CD4-positive, alpha-beta T cell (primary cell): ENCODE measurements around the gene STOX1. TPM values are rescaled to one million over a fixed set of nuclear protein-coding genes. Genes with fewer than 3 reads are reported as not detected.
"Not testable (repeated sequence)": the region's sequence is repeated elsewhere in the genome, so short reads cannot be mapped to it uniquely, and the experiment has no call there.

Experiments used
- ATAC-seq: fragments of 200-7000 bp; cut with Tn5 transposase; one replicate; pipeline ENCODE4 v1.10.0; 2022; ENCODE audit warnings: mild to moderate bottlenecking; ENCODE audit not compliant: poor library complexity
- CTCF ChIA-PET: fragments of 350-600 bp; sonication (Branson Sonifier 250); formaldehyde crosslinking; loops from one replicate; lab custom pipeline; 2021; ENCODE audit warnings: antibody characterized with exemption, inconsistent platforms; lab: Charles Lee
- POLR2A ChIA-PET: fragments of 350-600 bp; sonication (Branson Sonifier 250); formaldehyde crosslinking; loops from one replicate; lab custom pipeline; 2021; ENCODE audit warnings: antibody characterized with exemption, inconsistent platforms; lab: Charles Lee
- DNase-seq, 14 experiments: peaks; one replicate each; pipeline ENCODE4 v3.0.0-alpha.2; 2013 to 2020; ENCODE audit warnings: mixed read lengths in 2 of 14
- H3K27ac ChIP-seq, 2 donors: one replicate each; pipeline versions ENCODE4 v1.5.1 to v1.7.0; 2013; ENCODE audit warnings: low read length in 2 of 2, low read depth in 1 of 2, mild to moderate bottlenecking in 1 of 2
- H3K27me3 ChIP-seq, 2 experiments: 1 replicate in 1 of 2; 2 replicates in 1 of 2; pipeline versions ENCODE4 v1.6.1 to v1.7.0; 2013; ENCODE audit warnings: low read length in 2 of 2, control low read depth in 1 of 2, mild to moderate bottlenecking in 1 of 2, moderate library complexity in 1 of 2; ENCODE audit not compliant: insufficient read depth in 2 of 2, control insufficient read depth in 1 of 2
- H3K36me3 ChIP-seq: one replicate; pipeline ENCODE4 v1.6.1; 2013; ENCODE audit warnings: low read length, control low read depth; ENCODE audit not compliant: insufficient read depth
- H3K4me1 ChIP-seq: one replicate; pipeline ENCODE4 v1.6.1; 2013; ENCODE audit warnings: low read length, control low read depth; ENCODE audit not compliant: insufficient read depth
- H3K4me3 ChIP-seq: one replicate; pipeline ENCODE4 v1.5.1; 2013; ENCODE audit warnings: mild to moderate bottlenecking, low read length, moderate library complexity
- H3K9me3 ChIP-seq, 2 experiments: 1 replicate in 1 of 2; 2 replicates in 1 of 2; pipeline versions ENCODE4 v1.6.1 to v1.7.0; 2013; ENCODE audit warnings: low read length in 2 of 2, mild to moderate bottlenecking in 2 of 2, control low read depth in 1 of 2, moderate library complexity in 1 of 2; ENCODE audit not compliant: control insufficient read depth in 1 of 2, insufficient read depth in 1 of 2
- H3K27ac Mint-ChIP-seq: one replicate; pipeline ENCODE4 v1.8.0; 2020; ENCODE audit warnings: mixed read lengths
- H3K27me3 Mint-ChIP-seq: one replicate; pipeline ENCODE4 v1.8.0; 2021; ENCODE audit warnings: mixed read lengths
- H3K36me3 Mint-ChIP-seq: one replicate; pipeline ENCODE4 v1.8.0; 2021; ENCODE audit warnings: low read depth, mixed read lengths
- H3K4me1 Mint-ChIP-seq: one replicate; pipeline ENCODE4 v1.8.0; 2021; ENCODE audit warnings: low read depth, mixed read lengths
- H3K4me3 Mint-ChIP-seq: one replicate; pipeline ENCODE4 v1.8.0; 2020; ENCODE audit warnings: mild to moderate bottlenecking, mixed read lengths
- H3K9me3 Mint-ChIP-seq: one replicate; pipeline ENCODE4 v1.8.0; 2020; ENCODE audit warnings: mixed read lengths
- intact Hi-C, 2 experiments: fragments of 100-400 bp; cut with DNase I in 1 of 2; cut with micrococcal nuclease in 1 of 2; formaldehyde crosslinking; loops; one replicate each; pipeline versions ENCODE4 v1.15.1 to v1.9.0; 2023 to 2025; cut with DNase I, micrococcal nuclease
- total RNA-seq, 174 experiments: library from RNA in 2 of 174; stranded (reverse) in 2 of 174; gene quantifications; one replicate each; pipeline ENCODE4 v1.2.3 and lab custom pipeline; 2021 to 2026
- TF ChIP-seq, protein P1 (sequence below): fragments of 200-600 bp; IDR thresholded peaks from one replicate; pipeline ENCODE4 v1.8.0; 2022; ENCODE audit warnings: antibody characterized with exemption, mild to moderate bottlenecking

STOX1 gene
- total RNA-seq, 2 experiments from 2014 or later, result 0.25 to 0.41 TPM

DNA sequence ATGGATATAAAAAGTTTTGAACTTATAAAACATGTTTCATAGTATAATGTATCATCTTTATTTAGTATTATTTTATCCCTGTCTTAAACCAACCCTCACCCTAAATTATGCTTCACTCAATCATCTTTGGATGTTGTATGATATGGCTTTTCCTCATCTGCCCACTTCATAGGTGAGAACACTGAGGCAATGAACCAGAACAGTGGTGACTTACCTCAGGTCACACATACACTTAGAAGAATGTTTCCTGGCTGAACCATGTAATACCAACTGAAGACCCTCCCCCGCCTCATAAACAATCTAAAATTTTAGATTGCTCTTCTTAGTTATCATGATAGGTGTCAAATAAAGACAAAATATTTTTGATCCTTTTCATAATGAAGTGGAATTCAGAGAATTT lies 22.6 kb upstream of the STOX1 start:
- TF ChIP-seq, protein P1, sequence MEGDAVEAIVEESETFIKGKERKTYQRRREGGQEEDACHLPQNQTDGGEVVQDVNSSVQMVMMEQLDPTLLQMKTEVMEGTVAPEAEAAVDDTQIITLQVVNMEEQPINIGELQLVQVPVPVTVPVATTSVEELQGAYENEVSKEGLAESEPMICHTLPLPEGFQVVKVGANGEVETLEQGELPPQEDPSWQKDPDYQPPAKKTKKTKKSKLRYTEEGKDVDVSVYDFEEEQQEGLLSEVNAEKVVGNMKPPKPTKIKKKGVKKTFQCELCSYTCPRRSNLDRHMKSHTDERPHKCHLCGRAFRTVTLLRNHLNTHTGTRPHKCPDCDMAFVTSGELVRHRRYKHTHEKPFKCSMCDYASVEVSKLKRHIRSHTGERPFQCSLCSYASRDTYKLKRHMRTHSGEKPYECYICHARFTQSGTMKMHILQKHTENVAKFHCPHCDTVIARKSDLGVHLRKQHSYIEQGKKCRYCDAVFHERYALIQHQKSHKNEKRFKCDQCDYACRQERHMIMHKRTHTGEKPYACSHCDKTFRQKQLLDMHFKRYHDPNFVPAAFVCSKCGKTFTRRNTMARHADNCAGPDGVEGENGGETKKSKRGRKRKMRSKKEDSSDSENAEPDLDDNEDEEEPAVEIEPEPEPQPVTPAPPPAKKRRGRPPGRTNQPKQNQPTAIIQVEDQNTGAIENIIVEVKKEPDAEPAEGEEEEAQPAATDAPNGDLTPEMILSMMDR, result no peak
- ChIA-PET POLR2A (no interaction called here), CTCF (no interaction called here)
- Mint-ChIP-seq H3K36me3 (no peaks in the 10 kb centered on the region), H3K4me3 (no peak overlapping the region), H3K27ac (no peak overlapping the region), H3K4me1 (no peaks in the 10 kb centered on the region), H3K27me3 (no peaks in the 10 kb centered on the region), H3K9me3 (no peaks in the 10 kb centered on the region)
- no peaks in the 10 kb centered on the region for H3K4me1 ChIP-seq
- DNase-seq, result no peak
- no peak for ATAC-seq
- intact Hi-C loops, result no loop called here
- H3K27ac ChIP-seq, result no peak overlapping the region
- H3K4me3 ChIP-seq, result no peak overlapping the region
- no peaks in the 10 kb centered on the region for H3K9me3 ChIP-seq
- no peaks in the 10 kb centered on the region for H3K27me3 ChIP-seq
- H3K36me3 ChIP-seq, result no peaks in the 10 kb centered on the region

DNA sequence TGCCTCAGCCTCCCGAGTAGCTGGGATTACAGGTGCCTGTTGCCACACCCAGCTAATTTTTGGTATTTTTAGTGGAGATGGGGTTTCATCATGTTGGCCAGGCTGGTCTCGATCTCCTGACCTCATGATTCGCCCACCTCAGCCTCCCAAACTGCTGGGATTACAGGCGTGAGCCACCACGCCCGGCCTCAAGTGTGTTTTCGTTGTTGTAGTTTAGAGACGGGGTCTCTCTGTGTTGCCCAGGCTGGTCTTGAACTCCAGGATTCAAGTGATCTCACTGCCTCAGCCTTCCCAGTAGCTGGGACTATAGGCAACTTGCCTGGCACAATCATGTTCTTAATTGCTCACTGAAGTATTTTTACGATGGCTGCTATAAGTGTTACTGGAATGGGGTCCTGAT lies 16.5 kb upstream of the STOX1 start:
- H3K36me3 Mint-ChIP-seq, H3K4me1 Mint-ChIP-seq, H3K27me3 Mint-ChIP-seq, H3K4me3 ChIP-seq, POLR2A ChIA-PET, ATAC-seq, H3K27me3 ChIP-seq, H3K9me3 ChIP-seq, DNase-seq, H3K27ac ChIP-seq, H3K36me3 ChIP-seq, H3K9me3 Mint-ChIP-seq, H3K4me3 Mint-ChIP-seq, H3K27ac Mint-ChIP-seq, H3K4me1 ChIP-seq: not testable (repeated sequence)
- intact Hi-C loops, result loop anchor here in 1 of 2 experiments (5.0 kb wide), 1 partner anchor 46 kb away; no protein-coding TSS in a partner anchor
- CTCF ChIA-PET, result interaction anchor here (0.5 kb wide), 1 partner anchor 28 kb away, joined by 3 read pairs; no protein-coding TSS in a partner anchor

DNA sequence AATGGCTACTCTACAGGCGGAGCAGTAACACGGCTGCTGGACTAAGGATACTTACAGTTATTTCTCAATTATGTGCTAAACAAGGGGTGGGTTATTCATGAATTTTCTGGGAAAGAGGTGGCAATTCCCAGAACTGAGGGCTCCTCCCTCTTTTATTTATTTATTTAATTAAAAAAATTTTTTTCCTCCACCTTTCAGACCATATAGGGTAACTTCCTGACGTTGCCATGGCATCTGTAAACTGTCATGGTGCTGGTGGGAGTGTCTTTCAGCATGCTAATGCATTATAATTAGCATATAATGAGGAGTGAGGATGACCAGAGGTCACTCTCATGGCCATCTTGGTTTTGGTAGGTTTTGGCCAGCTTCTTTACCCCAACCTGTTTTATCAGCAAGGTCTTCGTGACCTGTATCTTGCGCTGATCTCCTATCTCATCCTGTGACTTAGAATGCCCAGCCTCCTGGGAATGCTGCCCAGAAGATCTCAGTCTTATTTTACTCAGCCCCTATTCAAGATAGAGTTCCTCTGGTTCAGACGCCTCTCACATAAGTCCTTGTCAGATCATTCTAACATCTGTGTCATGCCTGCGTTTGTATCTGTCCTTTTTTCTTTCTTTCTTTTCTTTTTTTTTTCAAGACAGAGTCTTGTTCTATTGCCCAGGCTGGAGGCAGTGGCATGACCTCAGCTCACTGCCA lies 15.9 kb upstream of the STOX1 start:
- CTCF ChIA-PET, result no interaction called here
- H3K4me1 Mint-ChIP-seq, result no peaks in the 10 kb centered on the region
- no peak for DNase-seq

More for the DNA sequence above, 15.9 kb upstream of the STOX1 start:
- no peaks in the 10 kb centered on the region for H3K27me3 Mint-ChIP-seq
- no peaks in the 10 kb centered on the region for H3K36me3 Mint-ChIP-seq
- intact Hi-C loops, result loop anchor here in 1 of 2 experiments (5.0 kb wide), 1 partner anchor 46 kb away; no protein-coding TSS in a partner anchor
- TF ChIP-seq, protein P1, result no peak
- H3K9me3 Mint-ChIP-seq, result no peaks in the 10 kb centered on the region
- H3K4me3 ChIP-seq, result no peak overlapping the region
- no peaks in the 10 kb centered on the region for H3K36me3 ChIP-seq
- no peak overlapping the region for H3K4me3 Mint-ChIP-seq
- no peaks in the 10 kb centered on the region for H3K4me1 ChIP-seq
- no peaks in the 10 kb centered on the region for H3K9me3 ChIP-seq
- H3K27ac Mint-ChIP-seq, result no peak overlapping the region
- POLR2A ChIA-PET, result no interaction called here
- no peak for ATAC-seq
- H3K27ac ChIP-seq, result no peak overlapping the region
- H3K27me3 ChIP-seq, result no peaks in the 10 kb centered on the region
